ENCODE measurements around the gene ASTN2. TPM values are rescaled to one million over a fixed set of nuclear protein-coding genes. Genes with fewer than 3 reads are reported as not detected.

ASTN2 gene
- total and polyA plus RNA-seq, 9 of the 15 experiments (the other 6 are each of a cell fraction or from before 2014, with no cell fraction given) = 0.56 to 3.5 (median 1.9) TPM

- TF ChIP-seq ZNF354B (CRISPR knock-in tag; IDR thresholded peaks at IDR 0.05) (no peak), ZNF707 (CRISPR knock-in tag; conservative IDR thresholded peaks at IDR 0.05) (no peak), FOXK2 (conservative IDR thresholded peaks at IDR 0.05 in 1 of 2, IDR thresholded peaks at IDR 0.05 in 1 of 2; ENCODE audit: low read depth in 2 of 2) (0 out of 4 replicates have a peak, but pooled peaks of 1 of the 2 experiments have one; percentile 16), ZNF3 (CRISPR knock-in tag; IDR thresholded peaks at IDR 0.05) (no peak), POLR2A (conservative IDR thresholded peaks at IDR 0.05) (no peak), ZNF444 (CRISPR knock-in tag; IDR thresholded peaks at IDR 0.05) (no peak)
Measured at GRCh38 chr9:116468369-116468768, 946.5 kb downstream of the ASTN2 start (continued).

GRCh38 chr9:116467740-116468351, 947.0 kb downstream of the ASTN2 start:
- POLR2A ChIA-PET = interaction anchor here (0.5 to 1.5 kb wide), 3 partner anchors 12 to 80 kb away, joined by 3 read pairs; no protein-coding TSS in a partner anchor
- Histone ChIP-seq H3K36me3 (ENCODE audit: control insufficient read depth, insufficient read depth, low read length) (no peaks in the 10 kb centered on the region), H3K4me2 (ENCODE audit: insufficient read depth, low read length) (0 out of 2 replicates have a peak overlapping the region, but pooled peaks have one; percentile 8), H3K4me1 (replicated peaks in 1 of 2; ENCODE audit: control insufficient read depth in 2 of 2, insufficient read depth in 2 of 2, low read length in 2 of 2) (peaks cover 46 to 91% of the 10 kb centered on the region in 2 experiments), H2AFZ (ENCODE audit: low read depth, low read length) (peak overlapping the region; percentile 12), H3K9ac (ENCODE audit: insufficient read depth in 1 of 2, low read depth in 2 of 2, low read length in 2 of 2) (peak overlapping the region in 1 of 2 experiments; percentile 27; a peak in 2 of 4 replicates), H3K9me3 (replicated peaks; ENCODE audit: control insufficient read depth, insufficient read depth, low read depth, low read length) (no peaks in the 10 kb centered on the region), H3K4me3 (no peak overlapping the region), H3K9me1 (ENCODE audit: control insufficient read depth, insufficient read depth, low read length) (no peaks in the 10 kb centered on the region), H3K79me2 (ENCODE audit: control insufficient read depth, insufficient read depth, low read length) (no peaks in the 10 kb centered on the region), H4K20me1 (replicated peaks; ENCODE audit: control insufficient read depth, insufficient read depth, low read length) (no peaks in the 10 kb centered on the region), H3K27me3 (ENCODE audit: control insufficient read depth in 2 of 2, insufficient read depth in 2 of 2, low read length in 2 of 2) (no peaks in the 10 kb centered on the region), H3K27ac (ENCODE audit: extremely low read depth, low read depth, low read length) (peak overlapping the region; percentile 95; the same call in 2 of the 3 replicates)
- ATAC-seq (no peak), DNase-seq (ENCODE audit: extremely low read depth in 1 of 4, low spot score in 3 of 4) (no peak), FAIRE-seq (no peak)
- intact Hi-C loops (cut with micrococcal nuclease) (no loop called here), in situ Hi-C loops (cut with MboI) (no loop called here)
- CTCF ChIA-PET (ENCODE audit: low intra/inter-chr PET ratio) = no interaction called here
- 11% methylated on average over 3 of the region's 3 CpGs for WGBS (ENCODE audit: insufficient coverage, low coverage, missing lambda C conversion rate)
- no TSS peak for BruUV-seq (replicated peaks)
- peak; percentile 20; the same call in 1 of the 2 replicates for TF ChIP-seq ZNF592 (IDR thresholded peaks at IDR 0.05)
- TF ChIP-seq POLR3A (IDR thresholded peaks at IDR 0.05; ENCODE audit: borderline replicate concordance, extremely low read depth, insufficient read depth, insufficient read length) = no peak
- 0 out of 6 replicates have a peak, but pooled peaks of 1 of the 3 experiments have one; percentile 6 for TF ChIP-seq ZBTB11 (CRISPR knock-in tag; IDR thresholded peaks at IDR 0.05)

Measured in K562 (cell line).